ENCODE data around the gene MYH9.

Gene MYH9

GRCh38 chr22:36331912-36332622, 55.7 kb downstream of the MYH9 start:
- ChIA-PET CTCF (interaction anchor here (0.6 to 5.7 kb wide), 5 partner anchors 14 to 151 kb away, joined by 3 to 57 read pairs (median 4); no protein-coding TSS in a partner anchor), POLR2A (interaction anchor here (0.6 to 3.7 kb wide), 18 partner anchors 11 to 150 kb away, joined by 3 to 45 read pairs (median 5); partner anchors contain the start of genes MYH9 and TXN2)
- peaks cover 48% of the 10 kb centered on the region for H3K4me1 ChIP-seq (ENCODE audit: control insufficient read depth, insufficient read depth, low read length)
- H3K4me3 ChIP-seq (ENCODE audit: low read depth, low read length): no peak overlapping the region
- peak overlapping the region; percentile 85 for H3K27ac ChIP-seq (ENCODE audit: extremely low read depth, low read depth, low read length)
- peaks cover 0 to 70% of the 10 kb centered on the region in 2 experiments; a peak in 1 of 3 replicates for H3K36me3 ChIP-seq (ENCODE audit: control insufficient read depth in 2 of 2, insufficient read depth in 1 of 2, low read length in 2 of 2)
- H3K9me3 ChIP-seq (ENCODE audit: control insufficient read depth, insufficient read depth, low read depth, low read length): no peaks in the 10 kb centered on the region
- TF ChIP-seq, protein P1, sequence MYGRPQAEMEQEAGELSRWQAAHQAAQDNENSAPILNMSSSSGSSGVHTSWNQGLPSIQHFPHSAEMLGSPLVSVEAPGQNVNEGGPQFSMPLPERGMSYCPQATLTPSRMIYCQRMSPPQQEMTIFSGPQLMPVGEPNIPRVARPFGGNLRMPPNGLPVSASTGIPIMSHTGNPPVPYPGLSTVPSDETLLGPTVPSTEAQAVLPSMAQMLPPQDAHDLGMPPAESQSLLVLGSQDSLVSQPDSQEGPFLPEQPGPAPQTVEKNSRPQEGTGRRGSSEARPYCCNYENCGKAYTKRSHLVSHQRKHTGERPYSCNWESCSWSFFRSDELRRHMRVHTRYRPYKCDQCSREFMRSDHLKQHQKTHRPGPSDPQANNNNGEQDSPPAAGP (tag by site-specific recombination; IDR thresholded peaks at IDR 0.05): peak; percentile 17; the same call in 1 of the 2 replicates
- TF ChIP-seq, protein P2, sequence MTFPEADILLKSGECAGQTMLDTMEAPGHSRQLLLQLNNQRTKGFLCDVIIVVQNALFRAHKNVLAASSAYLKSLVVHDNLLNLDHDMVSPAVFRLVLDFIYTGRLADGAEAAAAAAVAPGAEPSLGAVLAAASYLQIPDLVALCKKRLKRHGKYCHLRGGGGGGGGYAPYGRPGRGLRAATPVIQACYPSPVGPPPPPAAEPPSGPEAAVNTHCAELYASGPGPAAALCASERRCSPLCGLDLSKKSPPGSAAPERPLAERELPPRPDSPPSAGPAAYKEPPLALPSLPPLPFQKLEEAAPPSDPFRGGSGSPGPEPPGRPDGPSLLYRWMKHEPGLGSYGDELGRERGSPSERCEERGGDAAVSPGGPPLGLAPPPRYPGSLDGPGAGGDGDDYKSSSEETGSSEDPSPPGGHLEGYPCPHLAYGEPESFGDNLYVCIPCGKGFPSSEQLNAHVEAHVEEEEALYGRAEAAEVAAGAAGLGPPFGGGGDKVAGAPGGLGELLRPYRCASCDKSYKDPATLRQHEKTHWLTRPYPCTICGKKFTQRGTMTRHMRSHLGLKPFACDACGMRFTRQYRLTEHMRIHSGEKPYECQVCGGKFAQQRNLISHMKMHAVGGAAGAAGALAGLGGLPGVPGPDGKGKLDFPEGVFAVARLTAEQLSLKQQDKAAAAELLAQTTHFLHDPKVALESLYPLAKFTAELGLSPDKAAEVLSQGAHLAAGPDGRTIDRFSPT (tag by site-specific recombination; IDR thresholded peaks at IDR 0.05): no peak
- TF ChIP-seq ZBTB48 (tag by site-specific recombination; IDR thresholded peaks at IDR 0.05) (no peak), GLIS1 (tag by site-specific recombination; IDR thresholded peaks at IDR 0.05) (peak; percentile 58; the same call in 1 of the 2 replicates), ZNF596 (tag by site-specific recombination; IDR thresholded peaks at IDR 0.05) (no peak), OSR2 (tag by site-specific recombination; IDR thresholded peaks at IDR 0.05) (no peak), ZFP37 (tag by site-specific recombination; IDR thresholded peaks at IDR 0.05) (no peak), ZNF600 (tag by site-specific recombination; IDR thresholded peaks at IDR 0.05) (peak; percentile 30; the same call in 1 of the 2 replicates), GLI2 (tag by site-specific recombination; IDR thresholded peaks at IDR 0.05; ENCODE audit: borderline replicate concordance, low read depth) (no peak), ELK4 (IDR thresholded peaks at IDR 0.05; ENCODE audit: borderline replicate concordance, low read depth, low read length) (no peak), WT1 (tag by site-specific recombination; IDR thresholded peaks at IDR 0.05) (no peak), ZNF785 (tag by site-specific recombination; IDR thresholded peaks at IDR 0.05) (no peak), GLI4 (tag by site-specific recombination; IDR thresholded peaks at IDR 0.05) (no peak), PRDM10 (tag by site-specific recombination; IDR thresholded peaks at IDR 0.05) (peak; percentile 77), PRDM4 (tag by site-specific recombination; IDR thresholded peaks at IDR 0.05) (no peak)
- TF ChIP-seq, protein P3, sequence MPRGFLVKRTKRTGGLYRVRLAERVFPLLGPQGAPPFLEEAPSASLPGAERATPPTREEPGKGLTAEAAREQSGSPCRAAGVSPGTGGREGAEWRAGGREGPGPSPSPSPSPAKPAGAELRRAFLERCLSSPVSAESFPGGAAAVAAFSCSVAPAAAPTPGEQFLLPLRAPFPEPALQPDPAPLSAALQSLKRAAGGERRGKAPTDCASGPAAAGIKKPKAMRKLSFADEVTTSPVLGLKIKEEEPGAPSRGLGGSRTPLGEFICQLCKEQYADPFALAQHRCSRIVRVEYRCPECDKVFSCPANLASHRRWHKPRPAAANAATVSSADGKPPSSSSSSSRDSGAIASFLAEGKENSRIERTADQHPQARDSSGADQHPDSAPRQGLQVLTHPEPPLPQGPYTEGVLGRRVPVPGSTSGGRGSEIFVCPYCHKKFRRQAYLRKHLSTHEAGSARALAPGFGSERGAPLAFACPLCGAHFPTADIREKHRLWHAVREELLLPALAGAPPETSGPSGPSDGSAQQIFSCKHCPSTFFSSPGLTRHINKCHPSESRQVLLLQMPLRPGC (tag by site-specific recombination; IDR thresholded peaks at IDR 0.05): 0 out of 2 replicates have a peak, but pooled peaks have one; percentile 2
- TF ChIP-seq, protein P4, sequence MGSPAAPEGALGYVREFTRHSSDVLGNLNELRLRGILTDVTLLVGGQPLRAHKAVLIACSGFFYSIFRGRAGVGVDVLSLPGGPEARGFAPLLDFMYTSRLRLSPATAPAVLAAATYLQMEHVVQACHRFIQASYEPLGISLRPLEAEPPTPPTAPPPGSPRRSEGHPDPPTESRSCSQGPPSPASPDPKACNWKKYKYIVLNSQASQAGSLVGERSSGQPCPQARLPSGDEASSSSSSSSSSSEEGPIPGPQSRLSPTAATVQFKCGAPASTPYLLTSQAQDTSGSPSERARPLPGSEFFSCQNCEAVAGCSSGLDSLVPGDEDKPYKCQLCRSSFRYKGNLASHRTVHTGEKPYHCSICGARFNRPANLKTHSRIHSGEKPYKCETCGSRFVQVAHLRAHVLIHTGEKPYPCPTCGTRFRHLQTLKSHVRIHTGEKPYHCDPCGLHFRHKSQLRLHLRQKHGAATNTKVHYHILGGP (tag by site-specific recombination; IDR thresholded peaks at IDR 0.05): no peak
- TF ChIP-seq, protein P5, sequence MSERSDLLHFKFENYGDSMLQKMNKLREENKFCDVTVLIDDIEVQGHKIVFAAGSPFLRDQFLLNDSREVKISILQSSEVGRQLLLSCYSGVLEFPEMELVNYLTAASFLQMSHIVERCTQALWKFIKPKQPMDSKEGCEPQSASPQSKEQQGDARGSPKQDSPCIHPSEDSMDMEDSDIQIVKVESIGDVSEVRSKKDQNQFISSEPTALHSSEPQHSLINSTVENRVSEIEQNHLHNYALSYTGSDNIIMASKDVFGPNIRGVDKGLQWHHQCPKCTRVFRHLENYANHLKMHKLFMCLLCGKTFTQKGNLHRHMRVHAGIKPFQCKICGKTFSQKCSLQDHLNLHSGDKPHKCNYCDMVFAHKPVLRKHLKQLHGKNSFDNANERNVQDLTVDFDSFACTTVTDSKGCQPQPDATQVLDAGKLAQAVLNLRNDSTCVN (tag by site-specific recombination; optimal IDR thresholded peaks at IDR 0.05): peak; percentile 10
- TF ChIP-seq, protein P6, sequence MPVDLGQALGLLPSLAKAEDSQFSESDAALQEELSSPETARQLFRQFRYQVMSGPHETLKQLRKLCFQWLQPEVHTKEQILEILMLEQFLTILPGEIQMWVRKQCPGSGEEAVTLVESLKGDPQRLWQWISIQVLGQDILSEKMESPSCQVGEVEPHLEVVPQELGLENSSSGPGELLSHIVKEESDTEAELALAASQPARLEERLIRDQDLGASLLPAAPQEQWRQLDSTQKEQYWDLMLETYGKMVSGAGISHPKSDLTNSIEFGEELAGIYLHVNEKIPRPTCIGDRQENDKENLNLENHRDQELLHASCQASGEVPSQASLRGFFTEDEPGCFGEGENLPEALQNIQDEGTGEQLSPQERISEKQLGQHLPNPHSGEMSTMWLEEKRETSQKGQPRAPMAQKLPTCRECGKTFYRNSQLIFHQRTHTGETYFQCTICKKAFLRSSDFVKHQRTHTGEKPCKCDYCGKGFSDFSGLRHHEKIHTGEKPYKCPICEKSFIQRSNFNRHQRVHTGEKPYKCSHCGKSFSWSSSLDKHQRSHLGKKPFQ (tag by site-specific recombination; IDR thresholded peaks at IDR 0.05): no peak; the same call in 1 of the 2 replicates

Measured in HEK293 (cell line).